Aorta (tissue), 5 donors: Measurements from ENCODE around the gene POU3F3. TPM values are rescaled to one million over a fixed set of nuclear protein-coding genes. Genes with fewer than 3 reads are reported as not detected.

Source experiments
- ATAC-seq: fragments of 200-7000 bp; cut with Tn5 transposase; one replicate; pipeline ENCODE4 v1.9.1; 2022; ENCODE audit warnings: moderate library complexity; ENCODE audit not compliant: low FRiP score
- DNase-seq, 2 donors: peaks; one replicate each; pipeline ENCODE4 v3.0.0-alpha.2; 2020
- H3K27ac ChIP-seq, 2 donors: one replicate each; pipeline ENCODE4 v1.5.1; 2013; ENCODE audit warnings: low read length in 2 of 2, mild to moderate bottlenecking in 2 of 2, moderate library complexity in 2 of 2, control low read depth in 1 of 2, inconsistent platforms in 1 of 2, low read depth in 1 of 2
- H3K27me3 ChIP-seq, 2 donors: one replicate each; pipeline ENCODE4 v1.6.1; 2013; ENCODE audit warnings: control low read depth in 1 of 2, low read length in 1 of 2, mild to moderate bottlenecking in 1 of 2, moderate library complexity in 1 of 2; ENCODE audit not compliant: insufficient read depth in 2 of 2, control insufficient read depth in 1 of 2
- H3K36me3 ChIP-seq, 2 donors: one replicate each; pipeline ENCODE4 v1.6.1; 2013; ENCODE audit warnings: control low read depth in 1 of 2, low read length in 1 of 2, mild to moderate bottlenecking in 1 of 2; ENCODE audit not compliant: insufficient read depth in 2 of 2, control insufficient read depth in 1 of 2
- H3K4me1 ChIP-seq, 2 donors: one replicate each; pipeline ENCODE4 v1.6.1; 2013; ENCODE audit warnings: low read length in 2 of 2, control low read depth in 1 of 2, mild to moderate bottlenecking in 1 of 2, moderate library complexity in 1 of 2; ENCODE audit not compliant: insufficient read depth in 2 of 2, control insufficient read depth in 1 of 2
- H3K4me3 ChIP-seq, 2 donors: one replicate each; pipeline ENCODE4 v1.5.1; 2013; ENCODE audit warnings: low read length in 2 of 2, control low read depth in 1 of 2, mild to moderate bottlenecking in 1 of 2
- H3K9me3 ChIP-seq: one replicate; pipeline ENCODE4 v1.6.1; 2013; ENCODE audit warnings: mild to moderate bottlenecking, low read length; ENCODE audit not compliant: control insufficient read depth
- WGBS, 2 donors: extraction: QIAGEN DNeasy Blood & Tissue Kit; methylation state at CpG; one replicate each; pipeline ENCODE4 v1.1.7; 2013; 5-methylcytosine and 5-hydroxymethylcytosine counted together
- intact Hi-C, 2 donors: fragments of 100-400 bp; cut with DNase I; formaldehyde crosslinking; loops; one replicate each; pipeline versions ENCODE4 v1.14.2 to v1.15.0; 2022
- polyA plus RNA-seq, 2 donors: library from polyadenylated mRNA; stranded (reverse); fragments of 200-250 nt; gene quantifications; one replicate each; pipeline ENCODE4 v1.2.3, GENCODE V29; 2013
- total RNA-seq, 2 donors: library from RNA; stranded (reverse); fragmentation: NEBNext Ultra II Directional; extraction: Animal tissue kit (Norgen Biotek cat#: 25700); gene quantifications; one replicate each; pipeline ENCODE4 v1.2.1, GENCODE V29; 2021
- donor health status: healthy with polysubstance abuse.
- donor health status: Bipolar disorder and iron deficiency.
- donor health status: DM: no; HTN: no; CAD: no.
- donor health status: DM: no; HTN: no; CAD: no.
- donor health status: DM: yes; HTN: yes; CAD: no.

Gene POU3F3
- total and polyA plus RNA-seq, 4 donors: 0.15 to 0.74 (median 0.25) TPM; not detected in 1

GRCh38 chr2:104863468-104864279, 9.8 kb downstream of the POU3F3 start:
- ATAC-seq (peak; percentile 44), DNase-seq (no peak)
- Histone ChIP-seq H3K4me1 (no peaks in the 10 kb centered on the region), H3K4me3 (no peak overlapping the region), H3K27ac (no peak overlapping the region), H3K9me3 (no peaks in the 10 kb centered on the region), H3K27me3 (no peaks in the 10 kb centered on the region), H3K36me3 (no peaks in the 10 kb centered on the region)
- intact Hi-C loops: no loop called here
- WGBS, 2 donors: 8 to 42% methylated on average over 54 to 60 of the region's 60 CpGs

- Histone ChIP-seq H3K9me3 (no peaks in the 10 kb centered on the region), H3K27me3 (no peaks in the 10 kb centered on the region), H3K27ac (no peak overlapping the region), H3K36me3 (no peaks in the 10 kb centered on the region), H3K4me1 (no peaks in the 10 kb centered on the region), H3K4me3 (no peak overlapping the region)
- intact Hi-C loops: no loop called here
- 28 to 59% methylated on average over 14 of the region's 14 CpGs for WGBS, 2 donors
- no peak for ATAC-seq
- DNase-seq: no peak
Observed at GRCh38 chr2:104864280-104865095, 10.6 kb downstream of the POU3F3 start.

- Histone ChIP-seq H3K4me1 (no peaks in the 10 kb centered on the region), H3K27ac (no peak overlapping the region), H3K36me3 (no peaks in the 10 kb centered on the region), H3K9me3 (no peaks in the 10 kb centered on the region), H3K27me3 (no peaks in the 10 kb centered on the region), H3K4me3 (no peak overlapping the region)
- no peak for DNase-seq
- WGBS, 2 donors: 17 to 45% methylated on average over 2 of the region's 2 CpGs
- no peak for ATAC-seq
- intact Hi-C loops: no loop called here
Observed at GRCh38 chr2:104865096-104865470, 11.2 kb downstream of the POU3F3 start.

- Histone ChIP-seq H3K27me3 (no peaks in the 10 kb centered on the region), H3K9me3 (no peaks in the 10 kb centered on the region), H3K36me3 (no peaks in the 10 kb centered on the region), H3K4me3 (no peak overlapping the region), H3K27ac (no peak overlapping the region), H3K4me1 (no peaks in the 10 kb centered on the region)
- DNase-seq (no peak), ATAC-seq (no peak)
- intact Hi-C loops: no loop called here
- 25 to 55% methylated on average over 11 of the region's 11 CpGs for WGBS, 2 donors
Observed at GRCh38 chr2:104866122-104866864, 12.4 kb downstream of the POU3F3 start.

- no peak for ATAC-seq
- Histone ChIP-seq H3K27me3 (no peaks in the 10 kb centered on the region), H3K4me1 (no peaks in the 10 kb centered on the region), H3K36me3 (no peaks in the 10 kb centered on the region), H3K9me3 (no peaks in the 10 kb centered on the region), H3K27ac (no peak overlapping the region), H3K4me3 (no peak overlapping the region)
- intact Hi-C loops: no loop called here
- 7 to 20% methylated on average over 49 to 51 of the region's 51 CpGs for WGBS, 2 donors
- no peak for DNase-seq
Observed at GRCh38 chr2:104866883-104867812, 13.2 kb downstream of the POU3F3 start.

GRCh38 chr2:104867813-104868504, 14.0 kb downstream of the POU3F3 start:
- WGBS, 2 donors: 40 to 61% methylated on average over 31 to 33 of the region's 33 CpGs
- H3K27me3 ChIP-seq: no peaks in the 10 kb centered on the region

GRCh38 chr2:104868505-104868866, 14.6 kb downstream of the POU3F3 start:
- DNase-seq (no peak), ATAC-seq (no peak)
- no peaks in the 10 kb centered on the region for H3K36me3 ChIP-seq
- H3K4me1 ChIP-seq: no peaks in the 10 kb centered on the region
- H3K27ac ChIP-seq: no peak overlapping the region
- intact Hi-C loops: no loop called here
- H3K9me3 ChIP-seq: no peaks in the 10 kb centered on the region
- no peak overlapping the region for H3K4me3 ChIP-seq
- no peaks in the 10 kb centered on the region for H3K27me3 ChIP-seq
- 84 to 90% methylated on average over 4 of the region's 4 CpGs for WGBS, 2 donors

More at GRCh38 chr2:104867813-104868504, 14.0 kb downstream of the POU3F3 start:
- no peaks in the 10 kb centered on the region for H3K36me3 ChIP-seq
- H3K4me3 ChIP-seq: no peak overlapping the region
- no peak for ATAC-seq
- no peaks in the 10 kb centered on the region for H3K9me3 ChIP-seq
- H3K4me1 ChIP-seq: no peaks in the 10 kb centered on the region
- intact Hi-C loops: no loop called here
- no peak for DNase-seq
- H3K27ac ChIP-seq: no peak overlapping the region
